GM10847 (cell line): ENCODE results near the gene GIGYF2.

ENCODE experiments used
- POLR2A ChIP-seq: IDR thresholded peaks from 2 replicates; pipeline ENCODE4 v1.6.1; 2011; ENCODE audit not compliant: insufficient read length; ENCODE audit errors: extremely low read depth

GIGYF2 gene

DNA sequence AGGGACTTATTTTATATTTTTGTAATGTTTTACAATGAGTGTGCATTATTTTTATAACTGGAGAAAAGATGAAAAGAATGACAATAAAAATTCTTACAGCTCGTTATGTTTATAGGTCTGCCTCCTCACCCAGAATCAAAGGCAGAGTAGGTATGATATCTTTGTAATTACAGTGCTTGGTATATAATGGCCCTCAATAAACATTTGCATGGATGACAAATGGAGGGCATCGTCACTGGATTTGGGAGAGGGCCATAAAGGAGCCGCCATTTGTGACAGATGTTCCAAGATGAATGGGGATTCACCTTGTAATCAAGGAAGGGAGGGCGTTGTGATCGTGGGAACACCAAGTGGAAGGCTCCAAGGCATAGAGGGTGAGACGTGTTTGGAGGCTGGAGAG is 22.6 kb upstream of the GIGYF2 start:
- TF ChIP-seq POLR2A: no peak

DNA sequence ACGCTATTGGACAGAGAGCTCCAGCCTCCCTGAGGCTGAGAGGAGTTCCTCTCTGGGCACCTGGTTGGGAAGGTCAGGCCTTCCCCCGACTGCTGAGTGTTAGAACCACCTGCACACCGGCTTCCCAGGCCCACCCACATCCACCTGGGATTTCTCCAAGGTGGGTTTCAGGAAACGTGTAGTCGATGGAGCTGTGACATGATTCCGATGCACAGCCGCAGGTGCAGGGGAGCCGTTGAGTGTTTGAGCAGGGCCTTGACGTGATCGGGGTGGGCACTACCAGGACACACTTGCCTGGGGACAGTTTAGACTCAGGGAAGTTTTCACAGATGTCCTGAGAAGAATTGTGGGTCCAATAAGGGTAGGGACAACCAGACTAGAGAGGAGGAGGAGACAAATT is 21.8 kb upstream of the GIGYF2 start:
- TF ChIP-seq POLR2A: no peak

DNA sequence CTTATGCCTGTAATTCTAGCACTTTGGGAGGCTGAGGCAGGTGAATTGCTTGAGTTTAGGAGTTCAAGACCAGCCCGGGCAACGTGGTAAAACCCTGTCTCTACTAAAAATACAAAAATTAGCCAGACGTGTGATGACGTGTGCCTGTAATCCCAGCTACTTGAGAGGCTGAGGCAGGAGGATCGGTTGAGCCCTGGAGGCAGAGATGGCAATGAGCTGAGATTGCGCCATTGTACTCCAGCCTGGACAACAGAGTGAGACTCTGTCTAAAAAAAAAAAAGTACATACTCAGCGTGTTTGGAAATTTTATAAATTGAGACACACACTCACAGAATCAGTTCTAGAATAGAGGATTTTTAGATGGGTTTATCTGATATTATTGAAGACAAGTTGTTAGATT is 17.1 kb upstream of the GIGYF2 start:
- no peak for TF ChIP-seq POLR2A

DNA sequence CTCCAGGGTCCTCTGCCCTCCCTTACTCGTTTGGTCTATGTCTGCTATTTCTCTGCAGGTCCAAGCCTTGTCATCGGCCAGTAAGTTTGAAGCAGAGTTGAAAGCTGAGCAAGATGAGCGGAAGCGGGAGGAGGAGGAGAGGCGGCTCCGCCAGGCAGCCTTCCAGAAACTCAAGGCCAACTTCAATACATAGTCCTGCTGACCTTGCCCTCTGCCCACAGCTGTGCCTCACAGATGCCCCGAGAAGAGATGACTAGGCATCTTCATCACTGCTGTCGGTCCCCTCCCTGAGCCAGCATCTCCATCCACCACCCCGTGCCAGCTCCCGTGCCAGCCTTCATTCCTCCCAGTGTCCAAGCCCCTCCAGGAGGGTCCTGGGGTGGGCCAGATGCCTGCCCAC is 15.6 kb upstream of the GIGYF2 start:
- no peak for TF ChIP-seq POLR2A

DNA sequence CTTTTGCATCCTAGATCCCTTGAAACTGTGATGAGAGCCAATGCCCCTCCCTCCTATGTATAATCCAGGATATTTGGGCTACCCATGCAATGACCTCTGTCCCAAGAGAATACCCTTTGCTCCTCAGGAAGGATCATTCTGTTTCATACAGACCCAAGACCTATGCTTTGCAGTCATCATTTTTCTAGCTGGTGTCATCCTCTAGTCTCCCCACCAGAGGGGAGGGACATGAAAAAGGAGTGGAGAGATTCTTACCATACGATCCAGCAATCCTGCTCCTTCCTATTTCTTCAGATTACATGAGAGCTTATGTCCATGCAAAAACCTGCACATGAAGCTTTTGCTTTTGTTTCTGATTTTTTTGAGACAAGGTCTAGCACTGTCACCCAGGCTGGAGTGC is 13.8 kb upstream of the GIGYF2 start:
- TF ChIP-seq POLR2A: no peak

DNA sequence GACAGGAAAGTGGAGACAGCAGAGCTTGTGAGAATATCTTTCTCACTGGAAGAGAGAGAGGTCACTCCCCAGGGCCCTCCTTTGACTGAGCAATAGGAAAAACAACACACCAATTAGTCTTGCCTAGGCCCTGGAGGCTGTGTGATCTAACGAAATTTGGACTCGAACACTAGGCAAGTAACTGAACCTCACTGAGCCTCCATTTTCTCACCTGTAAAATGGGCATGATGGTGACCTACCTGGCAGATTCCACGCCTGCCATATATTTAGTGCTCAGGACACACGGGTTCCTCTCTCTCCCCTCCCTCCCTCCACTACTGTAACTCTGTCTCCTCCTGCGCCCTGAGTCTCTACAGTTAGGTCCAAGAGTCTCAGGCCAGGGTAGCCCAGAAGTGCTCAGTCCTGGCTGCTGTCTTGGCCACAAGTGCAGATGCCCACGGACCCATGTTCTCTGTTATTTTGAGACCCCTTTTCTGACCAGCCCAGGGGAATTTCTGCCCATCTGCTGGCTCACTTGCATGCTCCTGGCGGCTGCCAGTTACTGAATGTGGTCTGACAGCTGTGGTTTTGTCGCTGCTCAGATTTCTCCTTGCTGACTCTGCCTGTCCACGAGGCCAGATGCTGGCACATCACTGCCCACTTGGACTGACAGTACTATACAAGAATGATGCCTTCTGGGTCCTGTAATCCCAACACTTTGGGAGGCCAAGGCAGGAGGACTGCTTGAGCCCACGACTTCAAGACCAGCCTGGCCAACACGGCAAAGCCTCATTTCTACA is 9.6 kb upstream of the GIGYF2 start:
- no peak for TF ChIP-seq POLR2A

DNA sequence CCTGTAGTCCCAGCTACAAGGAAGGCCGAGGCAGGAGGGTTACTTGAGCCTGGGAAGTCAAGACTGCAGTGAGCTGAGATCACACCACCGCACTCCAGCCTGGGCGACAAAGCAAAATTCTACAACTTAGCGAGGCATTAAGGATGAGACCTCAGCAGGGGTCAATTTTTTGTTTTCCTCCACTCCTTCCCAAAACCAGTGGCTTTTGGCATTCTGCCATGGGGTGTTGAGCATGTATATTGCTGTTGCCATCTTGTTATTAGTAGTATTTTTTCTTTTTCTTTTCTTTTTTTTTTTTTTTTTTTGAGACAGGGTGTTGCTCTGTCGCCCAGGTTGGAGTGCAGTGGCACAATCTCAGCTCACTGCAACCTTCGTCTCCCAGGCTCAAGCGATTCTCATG is 8.9 kb upstream of the GIGYF2 start:
- no peak for TF ChIP-seq POLR2A

DNA sequence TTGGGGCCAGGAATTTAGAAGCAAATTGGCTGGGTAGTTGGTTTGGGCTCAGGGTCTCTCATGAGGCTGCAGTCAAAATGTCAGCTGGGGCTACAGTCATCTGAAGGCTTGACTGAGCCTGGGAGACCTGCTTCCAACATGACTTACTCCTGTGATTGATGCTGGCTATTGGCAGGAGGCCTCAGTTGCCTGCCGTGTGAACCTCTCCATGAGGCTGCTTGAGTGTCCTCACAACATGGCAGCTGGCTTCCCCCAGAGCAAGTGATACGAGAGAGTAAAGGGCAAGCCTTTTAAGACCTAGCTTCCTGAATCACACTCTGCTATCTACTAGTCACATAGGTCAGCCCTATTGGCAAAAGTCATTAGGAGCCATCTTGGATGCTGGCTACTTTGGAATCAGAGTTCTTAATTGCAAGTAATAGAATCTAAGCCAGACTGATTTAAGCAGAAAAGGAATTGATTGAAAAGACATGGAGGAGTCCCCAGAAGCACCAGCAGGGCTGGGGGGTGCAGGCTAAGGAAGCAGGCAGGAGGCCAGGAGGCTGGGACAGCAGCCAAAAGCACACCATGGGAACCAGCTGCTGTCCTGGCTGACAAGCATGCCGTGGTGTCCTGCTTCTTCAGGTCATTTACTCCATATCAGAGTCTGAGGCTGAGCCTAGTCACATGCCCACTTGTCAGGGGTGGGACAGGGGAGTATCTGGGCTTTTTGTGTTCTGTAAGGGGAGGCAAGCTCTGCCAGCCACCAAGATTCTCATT is 7.8 kb upstream of the GIGYF2 start:
- TF ChIP-seq POLR2A: no peak

DNA sequence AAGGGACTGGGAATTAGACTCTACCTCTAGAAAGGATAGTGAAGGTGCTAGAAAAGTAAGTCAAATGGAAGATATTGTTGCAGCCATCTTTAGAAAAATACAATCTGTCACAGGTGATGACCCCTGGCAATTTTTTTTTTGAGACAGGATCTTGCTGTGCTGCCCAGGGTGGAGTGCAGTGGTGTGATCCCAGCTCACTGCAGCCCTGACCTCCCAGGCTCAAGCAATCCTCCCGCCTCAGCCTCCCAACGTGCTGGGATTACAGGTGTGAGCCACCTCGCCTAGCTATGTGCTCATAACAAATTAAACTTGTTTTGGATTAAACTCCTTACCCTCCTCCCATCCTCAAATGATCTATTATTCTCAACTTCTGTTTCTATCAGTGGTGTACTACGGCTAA is 3.8 kb upstream of the GIGYF2 start:
- TF ChIP-seq POLR2A: no peak

DNA sequence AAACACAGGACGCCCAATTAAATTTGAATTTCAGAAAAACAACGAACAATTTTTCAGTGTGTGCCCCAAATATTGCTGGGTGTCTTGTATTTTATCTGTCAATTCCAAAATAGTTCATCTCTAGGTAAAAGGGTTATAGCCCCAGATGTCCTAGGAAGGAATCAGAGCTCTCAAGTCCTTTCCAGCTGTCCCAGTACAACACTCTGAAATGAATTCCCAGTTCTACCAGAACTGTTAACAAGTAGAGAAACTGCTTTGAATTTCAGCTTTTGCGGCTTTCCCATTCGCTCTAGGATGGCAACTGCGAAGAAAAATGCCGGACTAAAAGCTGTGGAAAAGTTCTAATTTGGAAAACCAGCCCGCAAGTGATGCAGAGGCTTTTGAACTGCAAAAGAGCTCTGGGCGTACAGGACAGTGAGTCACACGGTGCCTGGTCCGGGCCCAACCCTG is 497 bp upstream of the GIGYF2 start:
- no peak for TF ChIP-seq POLR2A

DNA sequence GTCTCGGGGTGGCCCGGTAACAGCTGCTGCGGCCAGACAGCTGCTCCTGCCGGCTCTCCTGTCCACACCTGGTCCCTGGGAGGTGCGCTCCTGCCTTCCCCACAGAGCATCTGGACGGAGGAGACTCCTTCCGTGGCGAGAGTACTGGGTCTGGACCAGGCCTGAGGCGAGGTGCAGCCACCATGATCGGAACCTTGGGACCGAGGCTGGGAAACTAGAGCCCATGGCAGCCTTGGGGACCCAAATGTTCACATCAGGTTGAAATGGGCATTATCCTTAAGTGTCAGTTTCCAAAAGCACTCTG is 628 bp downstream of the GIGYF2 start:
- no peak for TF ChIP-seq POLR2A

DNA sequence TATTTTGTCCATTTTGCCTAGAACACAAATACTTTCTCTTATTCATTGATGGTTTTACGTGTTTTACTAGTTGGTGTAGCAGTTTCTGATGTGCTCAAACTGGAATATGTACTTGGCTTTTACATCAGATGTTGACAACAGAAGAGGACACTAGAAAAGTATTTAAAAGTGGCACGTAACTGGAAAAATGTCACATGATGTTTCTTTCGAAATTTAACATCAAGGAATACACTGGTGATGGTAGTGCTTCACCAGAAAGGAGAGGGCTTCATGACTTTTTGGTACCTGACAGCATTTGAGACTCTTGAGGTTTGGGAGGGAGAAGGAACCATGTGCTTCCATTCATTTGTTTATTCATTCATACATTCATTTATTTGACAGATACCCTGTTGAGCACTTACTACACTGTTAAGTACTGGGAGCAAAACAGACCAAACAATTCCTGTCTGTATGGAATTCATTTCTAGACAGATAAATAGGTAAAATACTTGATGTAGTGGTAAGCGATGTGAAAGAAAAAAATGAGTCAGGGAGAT is 1.5 kb downstream of the GIGYF2 start:
- no peak for TF ChIP-seq POLR2A

DNA sequence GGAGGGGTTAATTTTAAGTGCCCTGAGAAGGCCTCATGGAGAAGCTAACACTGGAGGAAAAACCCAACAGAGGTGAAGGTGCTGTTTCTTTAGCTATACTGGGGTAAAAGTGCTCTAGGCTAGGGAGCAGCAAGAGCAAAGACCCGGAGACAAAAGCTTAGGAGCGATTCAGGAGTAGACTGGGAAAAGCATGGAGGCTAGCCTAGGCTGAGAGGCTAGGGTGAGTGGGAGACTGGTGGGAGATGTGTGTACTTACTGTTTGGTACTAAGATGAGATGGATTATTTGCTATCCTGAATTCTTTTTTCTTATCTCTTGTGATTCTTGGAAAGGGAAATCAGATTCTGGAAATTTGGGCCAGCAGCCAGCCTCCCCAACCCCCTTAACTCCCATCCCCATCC is 2.0 kb downstream of the GIGYF2 start:
- TF ChIP-seq POLR2A: no peak

DNA sequence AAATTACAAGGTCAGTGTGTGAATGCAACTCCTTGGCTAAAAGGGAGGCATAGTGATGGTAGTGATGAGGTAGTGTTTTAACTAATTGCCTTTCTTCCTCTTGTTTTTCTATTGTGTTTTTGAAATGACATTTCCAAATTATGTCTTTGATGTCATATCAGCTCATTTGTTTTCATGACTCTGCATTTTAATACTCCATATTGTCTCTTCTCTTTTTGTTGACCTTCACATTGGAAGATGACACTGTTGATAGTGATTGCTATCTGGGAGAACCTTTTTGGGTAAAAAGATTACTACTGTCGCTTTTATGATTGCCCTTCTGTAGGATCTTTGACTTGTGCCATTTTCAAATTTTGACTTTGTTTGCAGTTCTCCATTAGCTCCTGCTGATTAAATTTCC is 3.0 kb downstream of the GIGYF2 start:
- TF ChIP-seq POLR2A: no peak

DNA sequence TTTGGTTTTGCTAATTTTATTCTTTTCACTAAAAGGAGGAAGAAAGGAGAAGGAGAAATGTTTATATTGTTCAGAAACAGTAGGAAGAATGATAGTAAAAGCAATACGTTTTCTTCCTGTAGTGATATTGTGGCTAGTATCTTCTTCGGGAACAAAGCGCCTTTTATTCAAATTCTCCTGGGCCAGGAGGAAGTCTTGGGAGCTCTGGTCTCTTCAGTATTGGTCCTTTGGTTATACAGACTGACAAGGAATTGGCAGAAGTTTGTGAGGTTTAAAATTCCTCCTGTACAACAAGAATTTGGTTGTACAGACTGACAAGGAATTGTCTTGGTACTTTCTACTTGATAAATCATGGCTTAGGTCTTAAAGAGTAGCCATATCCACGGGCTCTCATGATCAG is 9.9 kb downstream of the GIGYF2 start:
- no peak for TF ChIP-seq POLR2A

DNA sequence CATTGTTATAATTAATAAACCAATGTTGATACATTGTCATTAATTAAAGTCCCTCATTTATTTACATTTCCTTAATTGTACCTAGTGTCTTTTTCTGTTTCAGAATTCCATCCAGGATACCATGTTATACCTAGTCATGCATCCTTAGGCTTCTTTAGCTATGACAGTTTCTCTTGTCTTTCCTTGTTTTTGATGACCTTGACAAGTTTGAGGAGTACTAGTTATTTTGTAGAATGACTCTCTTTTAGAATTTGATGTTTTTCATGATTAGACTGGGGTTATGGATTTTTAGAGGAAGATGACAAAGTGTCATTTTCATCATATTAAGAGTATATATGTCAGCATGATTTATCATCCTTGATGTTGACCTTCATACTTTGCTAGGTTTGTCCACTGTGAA is 16.4 kb downstream of the GIGYF2 start:
- no peak for TF ChIP-seq POLR2A
